H7 (cell line): ENCODE results near the gene STAT3. TPM values are rescaled to one million over a fixed set of nuclear protein-coding genes. Genes with fewer than 3 reads are reported as not detected.
"Not testable (repeated sequence)": the region's sequence is repeated elsewhere in the genome, so short reads cannot be mapped to it uniquely, and the experiment has no call there.

Source experiments
- DNase-seq: peaks from one replicate; pipeline ENCODE4 v3.0.0; 2012
- H3K27me3 ChIP-seq: 2 replicates; pipeline ENCODE4 v1.6.0; 2011; ENCODE audit warnings: mild to moderate bottlenecking, low read length; ENCODE audit not compliant: control insufficient read depth, insufficient read depth
- H3K36me3 ChIP-seq: replicated peaks from 2 replicates; pipeline ENCODE4 v1.5.1; 2011; ENCODE audit warnings: low read length; ENCODE audit not compliant: control insufficient read depth, insufficient read depth
- H3K4me3 ChIP-seq: 2 replicates; pipeline ENCODE4 v1.5.1; 2011; ENCODE audit warnings: low read depth, mild to moderate bottlenecking, control low read depth, low read length, moderate library complexity; ENCODE audit not compliant: insufficient read depth
- total RNA-seq: library from RNA; depleted of rRNA; stranded (reverse); fragments of >200 nt; shearing (Covaris generic); gene quantifications from 2 replicates; pipeline ENCODE4 v1.2.3, GENCODE V29; 2014

STAT3 gene
- total RNA-seq, 1 experiment from 2014 or later = 54.6 TPM

DNA sequence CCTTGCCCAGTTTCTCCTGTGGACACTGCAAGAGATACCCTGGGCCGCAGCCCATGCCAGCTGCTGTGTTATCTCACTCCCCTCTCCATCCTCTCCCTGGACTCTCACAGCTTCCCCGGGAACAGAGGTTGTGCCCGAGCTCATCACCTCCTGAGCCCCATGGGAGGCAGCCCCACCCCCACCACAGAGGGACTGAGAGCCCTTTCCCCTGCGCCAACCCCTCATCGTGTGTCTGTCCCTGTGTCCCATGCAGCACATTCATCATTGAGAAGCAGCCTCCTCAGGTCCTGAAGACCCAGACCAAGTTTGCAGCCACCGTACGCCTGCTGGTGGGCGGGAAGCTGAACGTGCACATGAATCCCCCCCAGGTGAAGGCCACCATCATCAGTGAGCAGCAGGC lies 87.2 kb downstream of the STAT3 start:
- Histone ChIP-seq H3K4me3 (no peak overlapping the region), H3K27me3 (no peaks in the 10 kb centered on the region), H3K36me3 (no peaks in the 10 kb centered on the region)
- DNase-seq = no peak

DNA sequence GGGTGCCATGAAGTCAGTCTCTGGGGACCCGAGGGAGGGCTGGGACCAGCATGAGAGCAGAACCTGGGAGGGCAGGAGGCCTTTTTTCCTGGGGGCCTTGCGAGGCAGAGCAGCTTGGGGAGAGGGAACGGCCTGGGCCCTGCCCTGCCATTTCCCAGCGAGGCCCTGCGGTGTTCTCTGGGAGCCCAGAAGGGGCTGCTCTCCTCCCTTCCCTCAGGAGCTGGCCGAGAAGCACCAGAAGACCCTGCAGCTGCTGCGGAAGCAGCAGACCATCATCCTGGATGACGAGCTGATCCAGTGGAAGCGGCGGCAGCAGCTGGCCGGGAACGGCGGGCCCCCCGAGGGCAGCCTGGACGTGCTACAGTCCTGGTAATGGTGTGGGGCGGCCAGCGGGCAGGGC lies 88.3 kb downstream of the STAT3 start:
- not testable (repeated sequence) for DNase-seq, H3K36me3 ChIP-seq, H3K27me3 ChIP-seq, H3K4me3 ChIP-seq

DNA sequence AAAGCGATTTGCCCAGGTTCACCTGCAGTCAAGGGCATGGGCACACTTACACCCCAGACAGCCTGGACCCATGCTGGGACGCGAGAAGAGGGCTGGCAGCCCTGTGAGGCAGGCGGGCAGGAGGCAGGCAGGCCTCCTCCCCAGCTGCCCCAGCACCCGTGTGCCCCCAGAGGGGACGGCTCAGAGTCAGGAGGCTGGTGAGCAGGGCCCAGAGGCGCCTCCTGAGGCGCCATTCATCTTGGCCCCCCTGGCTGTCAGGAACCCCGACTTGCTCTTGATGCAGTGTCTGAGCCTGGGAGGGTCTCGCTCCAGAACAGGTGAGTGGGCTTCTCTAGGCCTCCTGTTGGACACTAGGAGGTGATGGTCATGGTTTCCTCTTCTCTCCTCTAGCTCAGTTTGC lies 88.9 kb downstream of the STAT3 start:
- not testable (repeated sequence) for H3K27me3 ChIP-seq, H3K36me3 ChIP-seq, DNase-seq, H3K4me3 ChIP-seq

DNA sequence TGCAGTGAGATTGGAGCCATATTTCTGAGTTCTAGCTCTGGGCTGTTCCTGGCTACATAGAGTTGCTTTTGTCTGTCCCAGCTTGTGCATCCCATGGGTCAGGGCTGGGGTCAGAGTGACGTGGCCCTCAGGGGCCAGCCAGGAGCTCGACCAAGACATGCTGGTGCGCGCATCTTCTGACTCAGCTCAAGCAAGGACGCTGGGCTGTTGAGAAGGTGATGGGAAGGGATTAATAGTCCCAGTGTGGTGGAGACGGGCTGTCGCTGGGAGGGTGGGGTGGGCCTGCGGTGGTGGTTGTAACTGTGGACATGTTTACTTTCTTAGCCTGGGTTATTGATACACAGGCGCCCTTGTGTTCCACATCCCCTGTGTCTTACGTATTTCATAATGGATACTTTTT lies 90.5 kb downstream of the STAT3 start:
- H3K4me3 ChIP-seq, DNase-seq, H3K27me3 ChIP-seq, H3K36me3 ChIP-seq: not testable (repeated sequence)

DNA sequence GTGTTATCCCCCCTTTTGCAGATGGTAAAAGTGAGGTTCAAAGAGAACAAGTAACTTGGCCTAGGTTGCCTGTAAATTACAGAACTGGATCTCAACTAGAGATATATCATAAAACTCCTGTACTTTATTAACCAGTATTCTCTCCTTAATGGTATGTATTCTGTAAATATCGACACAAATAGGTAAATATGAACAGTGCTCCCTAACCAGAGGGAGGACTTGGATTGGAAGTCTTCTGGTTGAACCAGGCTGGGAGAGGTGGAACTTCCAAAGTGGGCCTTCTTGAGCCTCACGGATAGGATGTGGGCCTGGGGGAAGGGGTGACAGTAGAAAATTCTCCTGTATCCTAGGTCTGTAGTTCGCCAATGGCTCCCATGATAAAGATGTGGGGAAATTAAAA lies 92.2 kb downstream of the STAT3 start:
- Histone ChIP-seq H3K27me3 (no peaks in the 10 kb centered on the region), H3K36me3 (no peaks in the 10 kb centered on the region), H3K4me3 (no peak overlapping the region)
- DNase-seq = no peak

DNA sequence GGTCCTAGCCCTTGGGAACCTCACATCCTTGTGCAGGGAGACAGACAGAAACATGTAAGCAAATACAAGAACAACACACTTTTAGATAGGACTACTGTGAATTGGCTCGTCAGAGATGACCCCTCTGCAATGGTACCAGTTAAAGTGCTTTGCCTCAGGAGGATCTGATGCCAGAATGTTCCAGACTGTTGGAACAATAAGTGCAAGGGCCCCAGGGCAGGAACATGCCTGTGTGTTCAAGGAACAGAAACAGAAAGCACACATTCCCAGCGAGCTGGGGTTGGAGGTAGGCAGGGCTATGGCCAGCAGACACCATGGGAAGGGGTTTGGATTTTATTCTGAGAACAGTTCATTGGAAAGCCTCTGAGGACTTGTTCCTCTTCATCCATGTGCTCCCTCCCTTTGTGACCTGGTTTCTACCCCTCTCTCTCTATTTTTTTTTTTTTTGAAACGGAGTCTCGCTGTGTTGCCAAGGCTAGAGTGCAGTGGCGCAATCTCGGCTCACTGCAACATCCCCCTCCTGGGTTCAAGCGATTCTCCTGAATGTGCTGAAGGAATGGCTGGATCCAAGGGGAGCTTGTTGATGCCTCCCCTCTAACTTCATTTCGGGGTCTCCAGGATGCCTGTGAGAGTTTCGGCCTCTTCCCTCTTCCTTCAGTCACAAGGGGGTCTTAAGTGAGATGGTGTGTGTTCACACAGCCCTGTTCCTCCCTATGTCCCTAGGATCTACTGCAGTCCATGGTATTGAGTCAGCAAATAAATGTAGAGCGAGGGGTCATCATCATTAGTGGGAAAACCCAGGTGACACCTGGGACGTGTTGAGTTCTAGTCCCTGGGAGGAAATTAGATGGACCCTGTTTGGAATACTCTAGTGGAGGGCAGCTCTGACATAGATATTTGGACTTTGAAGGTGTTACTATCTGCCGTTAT lies 93.5 kb downstream of the STAT3 start:
- Histone ChIP-seq H3K27me3 (peaks cover 3% of the 10 kb centered on the region; the same call in 1 of the 2 replicates), H3K36me3 (no peaks in the 10 kb centered on the region), H3K4me3 (no peak overlapping the region)
- no peak for DNase-seq

DNA sequence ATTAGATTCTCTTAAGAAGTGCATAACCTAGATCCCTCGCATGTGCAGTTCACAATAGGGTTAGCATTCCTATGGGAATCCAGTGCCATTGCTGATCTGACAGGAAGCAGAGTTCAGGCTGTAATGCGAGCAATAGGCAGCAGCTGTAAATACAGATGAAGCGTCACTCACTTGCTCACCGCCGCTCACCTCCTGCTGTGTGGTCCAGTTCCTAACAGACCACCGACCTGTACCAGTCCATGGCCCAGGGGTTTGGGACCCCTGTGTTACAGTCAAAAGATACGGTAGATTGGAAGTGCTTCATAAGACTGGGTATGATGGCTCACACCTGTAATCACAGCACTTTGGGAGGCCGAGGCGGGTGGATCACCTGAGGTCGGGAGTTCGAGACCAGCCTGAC lies 97.1 kb downstream of the STAT3 start:
- Histone ChIP-seq H3K4me3 (no peak overlapping the region), H3K36me3 (no peaks in the 10 kb centered on the region), H3K27me3 (peaks cover 30% of the 10 kb centered on the region)
- DNase-seq = no peak

DNA sequence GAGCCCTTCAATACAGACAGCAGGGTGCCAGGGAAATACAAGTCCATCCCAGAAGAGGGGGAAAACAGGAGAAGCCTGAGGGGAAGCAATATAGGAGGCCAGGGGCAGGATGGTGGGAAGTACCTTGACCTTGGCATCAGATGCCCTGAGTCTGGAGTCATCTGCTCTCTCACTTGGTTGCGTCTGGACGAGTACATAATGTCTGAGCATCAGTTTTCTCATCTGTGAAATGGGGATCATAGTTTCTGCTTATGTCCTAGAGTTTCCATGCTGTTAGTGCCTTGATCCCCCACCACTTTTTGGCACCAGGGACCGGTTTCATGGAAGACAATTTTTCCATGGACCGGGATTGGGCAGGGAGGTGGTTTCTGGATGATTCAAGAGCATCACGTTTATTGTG lies 97.7 kb downstream of the STAT3 start:
- peaks cover 30% of the 10 kb centered on the region for H3K27me3 ChIP-seq
- no peak overlapping the region for H3K4me3 ChIP-seq
- no peaks in the 10 kb centered on the region for H3K36me3 ChIP-seq
- DNase-seq = no peak

DNA sequence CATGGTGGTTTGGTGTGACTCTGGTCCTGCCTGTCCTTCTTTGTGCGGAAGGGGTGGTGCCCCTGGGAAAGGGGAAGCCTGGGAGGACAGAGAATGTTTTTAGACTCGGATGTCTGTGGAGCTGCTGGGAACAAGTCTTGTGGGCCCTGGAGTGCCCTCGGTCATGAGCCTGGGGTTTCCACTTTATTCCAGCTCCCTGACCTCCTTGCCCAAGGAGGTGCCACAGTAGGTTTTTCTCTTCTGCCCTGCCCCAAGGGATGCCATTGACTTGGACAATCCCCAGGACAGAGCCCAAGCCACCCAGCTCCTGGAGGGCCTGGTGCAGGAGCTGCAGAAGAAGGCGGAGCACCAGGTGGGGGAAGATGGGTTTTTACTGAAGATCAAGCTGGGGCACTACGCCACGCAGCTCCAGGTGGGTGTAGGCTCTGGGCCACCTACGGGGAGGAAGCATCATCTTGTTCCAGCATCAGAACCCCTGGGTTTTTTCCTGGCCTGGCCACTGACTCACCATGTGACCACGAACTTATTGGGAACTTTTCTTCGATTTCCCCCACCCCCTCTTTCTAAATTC lies 98.5 kb downstream of the STAT3 start:
- peaks cover 30% of the 10 kb centered on the region for H3K27me3 ChIP-seq
- no peaks in the 10 kb centered on the region for H3K36me3 ChIP-seq
- DNase-seq = no peak
- H3K4me3 ChIP-seq = no peak overlapping the region

DNA sequence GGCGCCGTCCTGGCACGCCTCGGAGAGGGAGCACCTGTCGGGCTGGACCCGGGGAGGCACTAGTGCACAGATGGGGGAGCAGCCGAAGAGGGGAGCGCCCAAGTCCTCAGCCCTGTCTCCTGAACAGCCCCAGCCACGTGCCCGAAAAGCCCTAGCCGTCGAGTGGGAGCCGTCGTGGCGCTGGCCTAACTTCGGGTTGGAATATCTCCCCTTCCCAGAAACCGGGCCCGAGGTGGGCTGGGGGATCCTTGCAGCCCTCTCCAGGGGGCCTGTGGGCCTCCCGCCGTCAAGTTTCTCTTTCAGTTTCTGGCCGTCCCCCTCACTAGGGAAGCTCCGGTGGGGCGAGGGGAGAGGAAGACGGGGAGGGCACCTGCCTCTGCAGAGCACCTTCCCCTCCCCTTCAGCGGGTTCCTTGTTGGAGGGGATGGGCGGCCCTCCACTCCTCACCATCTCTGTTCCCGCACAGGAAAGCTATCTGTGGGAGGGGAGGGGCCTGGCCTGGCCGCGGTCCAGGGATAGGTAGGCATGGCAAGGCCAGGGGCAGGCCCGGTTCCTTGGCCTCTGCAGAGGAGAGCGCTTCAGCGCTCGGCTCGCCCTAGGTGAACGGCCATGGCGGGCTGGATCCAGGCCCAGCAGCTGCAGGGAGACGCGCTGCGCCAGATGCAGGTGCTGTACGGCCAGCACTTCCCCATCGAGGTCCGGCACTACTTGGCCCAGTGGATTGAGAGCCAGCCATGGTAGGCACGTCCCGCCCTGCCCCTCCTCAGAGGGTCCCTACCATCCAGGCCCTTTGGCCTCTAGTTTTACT lies 99.2 kb downstream of the STAT3 start:
- no peaks in the 10 kb centered on the region for H3K36me3 ChIP-seq
- peak; percentile 86 for DNase-seq
- H3K27me3 ChIP-seq = peaks cover 30% of the 10 kb centered on the region
- peak overlapping the region; percentile 48 for H3K4me3 ChIP-seq

DNA sequence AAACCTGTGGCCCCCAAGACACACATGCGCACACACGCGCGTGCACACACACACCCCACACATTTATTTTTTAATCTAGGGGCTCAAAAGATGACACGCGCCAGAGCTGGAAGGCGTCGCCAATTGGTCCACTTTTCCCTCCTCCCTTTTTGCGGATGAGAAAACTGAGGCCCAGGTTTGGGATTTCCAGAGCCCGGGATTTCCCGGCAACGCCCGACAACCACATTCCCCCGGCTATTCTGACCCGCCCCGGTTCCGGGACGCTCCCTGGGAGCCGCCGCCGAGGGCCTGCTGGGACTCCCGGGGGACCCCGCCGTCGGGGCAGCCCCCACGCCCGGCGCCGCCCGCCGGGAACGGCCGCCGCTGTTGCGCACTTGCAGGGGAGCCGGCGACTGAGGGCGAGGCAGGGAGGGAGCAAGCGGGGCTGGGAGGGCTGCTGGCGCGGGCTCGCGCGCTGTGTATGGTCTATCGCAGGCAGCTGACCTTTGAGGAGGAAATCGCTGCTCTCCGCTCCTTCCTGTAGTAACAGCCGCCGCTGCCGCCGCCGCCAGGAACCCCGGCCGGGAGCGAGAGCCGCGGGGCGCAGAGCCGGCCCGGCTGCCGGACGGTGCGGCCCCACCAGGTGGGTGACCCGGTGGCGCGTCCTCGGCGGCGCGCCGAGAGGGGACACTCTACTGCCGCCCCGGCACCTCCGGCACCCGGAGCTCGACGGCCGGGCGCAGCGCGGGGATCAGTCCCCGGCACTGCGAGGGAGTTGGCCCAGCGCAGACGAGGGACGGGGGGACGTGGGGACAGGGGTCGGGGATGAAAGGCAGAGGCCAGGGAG lies 100.1 kb downstream of the STAT3 start, which contains the start of gene STAT5A:
TSS of gene STAT5A (plus strand) at position 522 of the 826 bp plus-strand sequence. CDS start 914 bp downstream, outside the sequence.
- peak within 1 kb of the TSS; percentile 48 for H3K4me3 ChIP-seq
- H3K27me3 ChIP-seq = peaks cover 30% of the 10 kb centered on the region
- DNase-seq = peak; percentile 92
- H3K36me3 ChIP-seq = no peaks in the 10 kb centered on the region

DNA sequence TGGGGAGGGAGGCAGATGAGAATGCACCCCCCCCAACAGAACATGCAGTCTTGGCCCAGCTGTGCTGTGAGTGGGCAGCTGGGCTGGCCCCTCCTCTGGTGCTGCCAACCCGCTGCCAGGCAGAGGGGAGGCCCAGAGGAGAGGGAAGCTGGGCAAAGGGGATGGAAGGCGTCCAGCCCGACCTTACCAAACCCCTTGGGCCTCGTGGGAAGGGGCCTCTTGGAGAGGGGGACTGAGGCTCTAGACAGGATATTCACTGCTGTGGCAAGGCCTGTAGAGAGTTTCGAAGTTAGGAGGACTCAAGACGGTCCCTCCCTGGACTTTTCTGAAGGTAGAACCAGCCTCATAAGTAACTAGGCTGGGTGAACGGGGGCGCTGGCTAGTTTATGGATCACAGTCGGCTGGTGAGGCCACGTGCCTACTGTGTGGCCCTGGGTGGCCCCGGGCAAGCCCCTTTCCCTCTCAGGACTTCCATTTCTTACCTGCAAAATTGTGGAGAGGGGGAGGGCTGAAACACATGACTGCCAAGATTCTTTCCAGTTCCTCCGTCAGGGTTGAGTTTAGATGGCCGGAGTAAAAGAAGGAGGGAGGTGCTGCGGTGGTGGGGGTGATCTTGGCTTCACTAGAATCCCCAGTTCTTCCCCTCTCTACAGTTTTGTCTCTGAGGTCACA lies 100.8 kb downstream of the STAT3 start:
- H3K4me3 ChIP-seq = no peak overlapping the region; the same call in none of the 2 replicates
- peaks cover 30% of the 10 kb centered on the region for H3K27me3 ChIP-seq
- H3K36me3 ChIP-seq = no peaks in the 10 kb centered on the region
- DNase-seq = peak; percentile 63

DNA sequence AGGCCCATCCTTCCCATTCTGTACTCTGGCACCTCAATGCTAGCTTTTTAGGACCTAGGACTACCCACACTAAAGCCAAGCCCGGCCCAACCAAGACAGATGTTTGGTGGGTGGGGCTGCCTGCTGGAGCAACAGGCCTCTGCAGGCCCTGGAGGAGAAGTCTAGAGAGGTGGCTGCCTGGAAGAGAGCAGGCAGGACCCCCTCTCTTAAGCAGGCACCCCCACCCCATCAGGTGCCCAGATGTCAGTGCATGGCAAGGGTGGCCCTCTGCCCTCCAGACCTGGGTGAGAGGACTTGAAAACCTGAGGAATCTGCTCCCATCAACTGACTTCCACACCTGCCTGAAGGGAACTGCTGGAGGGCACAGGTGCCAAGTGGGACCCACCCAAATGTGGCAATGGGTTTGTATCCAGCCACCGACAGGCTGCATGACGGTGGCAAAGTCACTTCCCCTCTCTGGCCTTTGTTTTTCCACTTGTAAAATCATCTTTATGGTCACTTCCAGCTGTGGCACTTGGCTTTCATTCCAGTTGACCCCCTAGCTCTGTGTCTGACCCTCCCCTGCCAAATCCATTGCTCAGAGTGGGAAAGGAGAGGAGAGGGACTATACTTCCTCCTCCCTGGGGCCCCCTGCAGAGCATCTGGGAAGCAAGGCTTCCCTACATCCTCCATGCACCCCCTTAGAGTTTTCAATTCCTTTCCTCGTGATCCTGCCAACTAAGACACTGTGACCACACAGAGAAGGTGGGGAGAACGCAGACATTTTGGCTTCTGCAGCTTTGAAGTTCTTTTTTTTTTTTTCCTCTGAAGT lies 101.6 kb downstream of the STAT3 start:
- DNase-seq = peak; percentile 57
- H3K36me3 ChIP-seq = no peaks in the 10 kb centered on the region
- no peak overlapping the region for H3K4me3 ChIP-seq

More for the DNA sequence above, 101.6 kb downstream of the STAT3 start:
- peaks cover 30% of the 10 kb centered on the region for H3K27me3 ChIP-seq
